Keratinocyte (primary cell): Measurements from ENCODE around the gene MINDY4. TPM values are rescaled to one million over a fixed set of nuclear protein-coding genes. Genes with fewer than 3 reads are reported as not detected.

ENCODE experiments used
- DNase-seq: peaks from one replicate; pipeline ENCODE4 v3.0.0-alpha.2; 2011; ENCODE audit warnings: low read depth, missing footprints, low spot score
- FAIRE-seq: peaks from 2 replicates; lab custom pipeline; 2011; peaks lifted over from hg19 to GRCh38; lab: Jason Lieb, UNC
- H2AFZ ChIP-seq: 2 replicates; pipeline ENCODE4 v1.6.0; 2012; ENCODE audit warnings: low read length, control low read depth, inconsistent platforms; ENCODE audit not compliant: control insufficient read depth
- H3K27ac ChIP-seq: 2 replicates; pipeline ENCODE4 v1.5.1; 2011; ENCODE audit warnings: low read length; ENCODE audit not compliant: control insufficient read depth, insufficient read depth
- H3K27me3 ChIP-seq: 3 replicates; pipeline ENCODE4 v1.6.0; 2011; ENCODE audit warnings: low read length; ENCODE audit not compliant: control insufficient read depth, insufficient read depth; ENCODE audit errors: extremely low read depth
- H3K36me3 ChIP-seq, 2 experiments: 2 replicates in 1 of 2; 3 replicates in 1 of 2; pipeline ENCODE4 v1.5.1; 2011; ENCODE audit warnings: low read length in 2 of 2, mild to moderate bottlenecking in 1 of 2; ENCODE audit not compliant: control insufficient read depth in 2 of 2, insufficient read depth in 2 of 2; ENCODE audit errors: extremely low read depth in 1 of 2
- H3K4me1 ChIP-seq: 3 replicates; pipeline ENCODE4 v1.5.1; 2011; ENCODE audit warnings: low read length; ENCODE audit not compliant: control insufficient read depth, insufficient read depth; ENCODE audit errors: extremely low read depth
- H3K4me2 ChIP-seq: 3 replicates; pipeline ENCODE4 v1.6.0; 2011; ENCODE audit warnings: low read depth, low read length; ENCODE audit not compliant: control insufficient read depth, insufficient read depth; ENCODE audit errors: extremely low read depth
- H3K4me3 ChIP-seq, 3 experiments: fragments of 200-600 bp in 1 of 3; sonication (generic) in 1 of 3; 2 replicates in 2 of 3; 3 replicates in 1 of 3; pipeline ENCODE4 v1.5.1; 2011 to 2016; ENCODE audit warnings: low read length in 3 of 3, mild to moderate bottlenecking in 3 of 3, control low read depth in 2 of 3, inconsistent platforms in 1 of 3, low read depth in 1 of 3, mixed read lengths in 1 of 3, mixed run types in 1 of 3, moderate library complexity in 1 of 3; ENCODE audit not compliant: control insufficient read depth in 2 of 3, insufficient read depth in 2 of 3; ENCODE audit errors: extremely low read depth in 1 of 3
- H3K79me2 ChIP-seq: 2 replicates; pipeline ENCODE4 v1.6.0; 2012; ENCODE audit warnings: low read length; ENCODE audit not compliant: control insufficient read depth, insufficient read depth
- H3K9ac ChIP-seq: 3 replicates; pipeline ENCODE4 v1.6.0; 2011; ENCODE audit warnings: low read length; ENCODE audit not compliant: control insufficient read depth, insufficient read depth; ENCODE audit errors: extremely low read depth
- H3K9me1 ChIP-seq: 3 replicates; pipeline ENCODE4 v1.6.0; 2011; ENCODE audit warnings: low read length; ENCODE audit not compliant: control insufficient read depth, insufficient read depth; ENCODE audit errors: extremely low read depth
- H3K9me3 ChIP-seq: 2 replicates; pipeline ENCODE4 v1.5.1; 2012; ENCODE audit warnings: low read depth, low read length; ENCODE audit not compliant: control insufficient read depth
- H4K20me1 ChIP-seq: 3 replicates; pipeline ENCODE4 v1.6.0; 2011; ENCODE audit warnings: low read length; ENCODE audit not compliant: control insufficient read depth, insufficient read depth; ENCODE audit errors: extremely low read depth
- EZH2 ChIP-seq: IDR thresholded peaks from one replicate; pipeline ENCODE4 v1.6.1; 2012; ENCODE audit warnings: inconsistent platforms, mild to moderate bottlenecking, low read length, moderate library complexity
- dilution Hi-C: fragments of 300-500 bp; cut with MboI; formaldehyde crosslinking; loops from one replicate; pipeline ENCODE4 v1.7.0; 2020; ENCODE audit warnings: low sequenced_read_pairs; ENCODE audit not compliant: extremely low pct_ligation_motif_present
- polyA plus RNA-seq, 5 experiments: library from polyadenylated mRNA; depleted of rRNA in 3 of 5; stranded (reverse) in 3 of 5; stranded (forward) in 1 of 5; unstranded in 1 of 5; fragments of >200 nt; gene quantifications; 1 replicate in 1 of 5; 2 replicates in 3 of 5; 3 replicates in 1 of 5; pipeline versions ENCODE4 v1.2.1 to v1.2.3, GENCODE V29; 2011 to 2012; ENCODE audit warnings: missing spikeins in 2 of 5, low read depth in 1 of 5, low replicate concordance in 1 of 5
- TF ChIP-seq, protein P1 (sequence below), 3 experiments: IDR thresholded peaks in 1 of 3; conservative IDR thresholded peaks in 1 of 3; optimal IDR thresholded peaks in 1 of 3; 2 replicates in 2 of 3; 3 replicates in 1 of 3; pipeline versions ENCODE3 to v1.5.1; 2011; ENCODE audit warnings: low read length in 3 of 3, mild to moderate bottlenecking in 3 of 3, moderate library complexity in 2 of 3, control low read depth in 1 of 3, inconsistent platforms in 1 of 3; ENCODE audit not compliant: insufficient read depth in 2 of 3; ENCODE audit errors: extremely low read depth in 1 of 3

The MINDY4 gene
- polyA plus RNA-seq, 1 donor (not counting 4 experiments of a cell fraction or from before 2014, with no cell fraction given) = 1.5 TPM

DNA sequence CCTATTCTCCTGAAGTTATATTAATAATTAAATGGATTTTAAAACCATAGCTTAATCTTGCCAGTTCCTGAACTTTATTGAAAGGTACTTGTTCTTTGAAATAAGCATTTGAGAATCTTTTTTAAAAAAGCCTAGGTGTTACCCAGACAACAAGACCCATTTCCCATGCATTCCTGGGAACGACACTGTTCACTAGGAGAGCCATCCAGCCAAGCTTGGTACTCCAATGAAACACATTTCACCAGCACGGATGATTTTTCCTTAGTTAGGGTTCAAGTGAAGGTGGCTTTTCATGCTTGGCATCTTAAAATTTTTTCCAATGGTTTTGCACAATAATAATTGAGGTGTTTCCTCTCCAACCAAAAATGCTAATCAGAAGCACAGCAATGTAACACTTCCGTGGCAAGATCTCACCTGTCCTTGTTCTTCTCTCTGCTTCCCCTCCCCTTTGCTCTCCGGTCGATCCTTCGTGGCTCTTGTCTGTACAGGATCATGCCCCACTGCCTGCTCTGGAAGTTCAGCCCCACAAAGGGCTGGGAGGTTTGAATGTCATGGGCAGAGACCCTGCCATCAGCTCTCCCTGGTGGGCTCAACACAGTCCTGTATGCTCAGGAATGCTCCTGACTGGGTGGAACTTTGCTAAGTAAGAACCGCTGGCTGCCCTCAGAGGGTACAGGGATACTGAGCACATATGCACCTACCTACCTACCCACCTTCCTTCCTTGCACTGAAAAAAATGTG is 70.8 kb downstream of the MINDY4 start:
- no peak for FAIRE-seq
- no peak for DNase-seq
- H4K20me1 ChIP-seq = no peaks in the 10 kb centered on the region
- TF ChIP-seq EZH2 = no peak
- TF ChIP-seq, protein P1, sequence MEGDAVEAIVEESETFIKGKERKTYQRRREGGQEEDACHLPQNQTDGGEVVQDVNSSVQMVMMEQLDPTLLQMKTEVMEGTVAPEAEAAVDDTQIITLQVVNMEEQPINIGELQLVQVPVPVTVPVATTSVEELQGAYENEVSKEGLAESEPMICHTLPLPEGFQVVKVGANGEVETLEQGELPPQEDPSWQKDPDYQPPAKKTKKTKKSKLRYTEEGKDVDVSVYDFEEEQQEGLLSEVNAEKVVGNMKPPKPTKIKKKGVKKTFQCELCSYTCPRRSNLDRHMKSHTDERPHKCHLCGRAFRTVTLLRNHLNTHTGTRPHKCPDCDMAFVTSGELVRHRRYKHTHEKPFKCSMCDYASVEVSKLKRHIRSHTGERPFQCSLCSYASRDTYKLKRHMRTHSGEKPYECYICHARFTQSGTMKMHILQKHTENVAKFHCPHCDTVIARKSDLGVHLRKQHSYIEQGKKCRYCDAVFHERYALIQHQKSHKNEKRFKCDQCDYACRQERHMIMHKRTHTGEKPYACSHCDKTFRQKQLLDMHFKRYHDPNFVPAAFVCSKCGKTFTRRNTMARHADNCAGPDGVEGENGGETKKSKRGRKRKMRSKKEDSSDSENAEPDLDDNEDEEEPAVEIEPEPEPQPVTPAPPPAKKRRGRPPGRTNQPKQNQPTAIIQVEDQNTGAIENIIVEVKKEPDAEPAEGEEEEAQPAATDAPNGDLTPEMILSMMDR (optimal IDR thresholded peaks at IDR 0.05 in 1 of 3, IDR thresholded peaks at IDR 0.05 in 1 of 3, conservative IDR thresholded peaks at IDR 0.05 in 1 of 3; ENCODE audit: extremely low read depth in 1 of 3, insufficient read depth in 2 of 3, low read length in 3 of 3) = no peak
- no peak overlapping the region for H3K27ac ChIP-seq
- H3K9ac ChIP-seq = no peak overlapping the region
- H3K4me3 ChIP-seq = no peak overlapping the region
- no peaks in the 10 kb centered on the region for H3K36me3 ChIP-seq
- no peaks in the 10 kb centered on the region for H3K27me3 ChIP-seq
- H3K4me1 ChIP-seq = peaks cover 15% of the 10 kb centered on the region
- H2AFZ ChIP-seq = no peak overlapping the region
- no peaks in the 10 kb centered on the region for H3K9me3 ChIP-seq
- H3K9me1 ChIP-seq = no peaks in the 10 kb centered on the region
- no peak overlapping the region for H3K4me2 ChIP-seq
- dilution Hi-C loops = no loop called here
- no peaks in the 10 kb centered on the region for H3K79me2 ChIP-seq

DNA sequence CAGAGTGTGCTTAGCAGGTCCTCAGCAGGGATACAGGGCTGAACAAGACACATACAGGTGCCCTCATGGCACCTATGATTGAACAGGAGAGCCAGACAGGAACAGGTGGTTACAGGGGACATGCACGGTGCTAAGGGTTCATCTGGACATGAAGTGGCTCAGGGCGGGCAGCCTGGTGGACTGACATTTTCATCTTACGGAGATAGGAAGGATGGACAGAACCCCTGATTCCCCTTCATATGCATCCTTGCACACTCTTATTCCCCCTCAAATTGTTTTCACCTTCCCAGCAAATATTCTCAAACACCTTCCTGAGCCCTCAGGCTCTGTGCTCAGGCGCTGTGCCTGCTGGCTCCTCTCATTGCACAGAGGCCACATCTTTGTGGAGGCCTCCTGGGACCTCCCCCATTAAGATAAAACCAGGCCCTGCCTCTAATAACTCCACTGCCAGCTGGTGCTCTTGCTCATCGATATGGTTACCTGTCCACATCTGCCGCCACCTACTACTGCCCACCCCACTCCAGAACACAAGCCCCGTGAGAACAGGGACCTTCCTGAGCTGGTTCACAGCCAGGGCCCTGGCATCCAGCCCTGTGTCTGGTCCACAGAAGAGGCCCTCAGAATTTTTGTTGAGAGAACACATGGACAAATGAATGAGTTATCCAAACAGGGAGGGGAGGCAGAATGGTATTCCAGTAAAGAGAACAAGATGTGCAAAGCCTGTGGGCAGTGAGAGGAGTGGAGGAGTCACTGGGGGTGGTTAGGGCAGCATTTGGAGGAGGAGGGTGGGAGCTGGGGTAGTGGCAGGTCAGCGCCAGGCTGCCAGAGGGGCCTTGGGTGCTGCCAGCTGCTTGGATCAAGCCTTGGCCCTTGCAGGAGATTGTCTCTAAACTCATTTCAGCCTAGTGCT is 71.6 kb downstream of the MINDY4 start:
- dilution Hi-C loops = no loop called here
- H3K9ac ChIP-seq = no peak overlapping the region

More for the DNA sequence above, 71.6 kb downstream of the MINDY4 start:
- Histone ChIP-seq H3K4me1 (peaks cover 16% of the 10 kb centered on the region), H3K9me1 (no peaks in the 10 kb centered on the region), H3K4me2 (no peak overlapping the region), H2AFZ (no peak overlapping the region), H3K79me2 (no peaks in the 10 kb centered on the region), H3K27ac (no peak overlapping the region), H4K20me1 (no peaks in the 10 kb centered on the region), H3K4me3 (no peak overlapping the region), H3K9me3 (no peaks in the 10 kb centered on the region), H3K36me3 (no peaks in the 10 kb centered on the region), H3K27me3 (no peaks in the 10 kb centered on the region)
- DNase-seq = no peak
- no peak for FAIRE-seq
- TF ChIP-seq, protein P1 (optimal IDR thresholded peaks at IDR 0.05 in 1 of 3, IDR thresholded peaks at IDR 0.05 in 1 of 3, conservative IDR thresholded peaks at IDR 0.05 in 1 of 3; ENCODE audit: extremely low read depth in 1 of 3, insufficient read depth in 2 of 3, low read length in 3 of 3) = no peak
- no peak for TF ChIP-seq EZH2
